PC-9 (cell line): ENCODE measurements around the gene PHACTR1.

Source experiments
- CTCF ChIP-seq: fragments of 200-600 bp; sonication (generic); conservative IDR thresholded peaks from 2 replicates; pipeline ENCODE4 v1.6.1; 2017; ENCODE audit warnings: mixed run types, antibody characterized with exemption, mild to moderate bottlenecking, moderate library complexity
- EZH2 ChIP-seq: fragments of 200-600 bp; sonication (generic); IDR thresholded peaks from 2 replicates; pipeline ENCODE4 v1.8.0; 2017; ENCODE audit warnings: antibody characterized with exemption, low read depth

- TF ChIP-seq CTCF (no peak), EZH2 (no peak)
Observed at GRCh38 chr6:12785921-12786320, 69.4 kb downstream of the PHACTR1 start.
